GM23338 (cell line): ENCODE measurements around the gene DDX27. TPM values are rescaled to one million over a fixed set of nuclear protein-coding genes. Genes with fewer than 3 reads are reported as not detected.

Experiments
- ATAC-seq: fragments of 200-7000 bp; cut with Tn5 transposase; 3 replicates; pipeline ENCODE4 v1.9.1; 2020
- DNase-seq: peaks from one replicate; pipeline ENCODE4 v3.0.0-alpha.2; 2015; ENCODE audit warnings: low spot score
- H2AFZ ChIP-seq: fragments of 200-600 bp; sonication (generic); 2 replicates; pipeline ENCODE4 v1.8.0; 2016; ENCODE audit warnings: antibody characterized with exemption, mild to moderate bottlenecking, moderate library complexity
- H3F3A ChIP-seq: fragments of 200-600 bp; sonication (generic); replicated peaks from 2 replicates; pipeline ENCODE4 v1.8.0; 2017; ENCODE audit warnings: antibody characterized with exemption, mixed run types, low read depth
- H3K27ac ChIP-seq: fragments of 200-600 bp; sonication (generic); 2 replicates; pipeline ENCODE4 v1.6.1; 2016; ENCODE audit warnings: low read depth
- H3K27me3 ChIP-seq: fragments of 200-600 bp; sonication (generic); 2 replicates; pipeline ENCODE4 v1.8.0; 2016; ENCODE audit warnings: mild to moderate bottlenecking, mixed run types, moderate library complexity; ENCODE audit not compliant: insufficient read depth
- H3K36me3 ChIP-seq: fragments of 200-600 bp; sonication (generic); 2 replicates; pipeline ENCODE4 v1.8.0; 2016; ENCODE audit warnings: mild to moderate bottlenecking; ENCODE audit not compliant: insufficient read depth
- H3K4me1 ChIP-seq: fragments of 200-600 bp; sonication (generic); 2 replicates; pipeline ENCODE4 v1.8.0; 2016; ENCODE audit warnings: mild to moderate bottlenecking, moderate library complexity; ENCODE audit not compliant: insufficient read depth
- H3K4me2 ChIP-seq: fragments of 200-600 bp; sonication (generic); 2 replicates; pipeline ENCODE4 v1.7.1; 2017; ENCODE audit warnings: mixed run types
- H3K4me3 ChIP-seq: fragments of 200-600 bp; sonication (generic); 2 replicates; pipeline ENCODE4 v1.6.1; 2016; ENCODE audit warnings: mixed run types
- H3K79me2 ChIP-seq: fragments of 200-600 bp; sonication (generic); replicated peaks from 2 replicates; pipeline ENCODE4 v1.8.0; 2017; ENCODE audit warnings: mild to moderate bottlenecking; ENCODE audit not compliant: insufficient read depth
- H3K9me2 ChIP-seq: fragments of 200-600 bp; sonication (generic); 2 replicates; pipeline ENCODE4 v1.8.0; 2017; ENCODE audit not compliant: insufficient read depth
- H4K20me1 ChIP-seq: fragments of 200-600 bp; sonication (generic); replicated peaks from 2 replicates; pipeline ENCODE4 v1.8.0; 2017; ENCODE audit warnings: mild to moderate bottlenecking; ENCODE audit not compliant: insufficient read depth
- H3K27ac Mint-ChIP-seq: 2 replicates; pipeline ENCODE4 v1.8.0; 2020; ENCODE audit warnings: inconsistent platforms, mild to moderate bottlenecking, moderate library complexity, mixed read lengths
- H3K27me3 Mint-ChIP-seq: 3 replicates; pipeline ENCODE4 v1.8.0; 2022; ENCODE audit warnings: low read depth, mild to moderate bottlenecking, moderate library complexity, mixed read lengths, inconsistent platforms; ENCODE audit not compliant: insufficient read depth, poor library complexity
- H3K36me3 Mint-ChIP-seq: 3 replicates; pipeline ENCODE4 v1.8.0; 2021; ENCODE audit warnings: low read depth, mild to moderate bottlenecking, inconsistent platforms, moderate library complexity, mixed read lengths
- H3K4me1 Mint-ChIP-seq: 3 replicates; pipeline ENCODE4 v1.8.0; 2020; ENCODE audit warnings: mild to moderate bottlenecking, inconsistent platforms, mixed read lengths
- H3K4me3 Mint-ChIP-seq: 3 replicates; pipeline ENCODE4 v1.8.0; 2021; ENCODE audit warnings: moderate library complexity, mild to moderate bottlenecking, inconsistent platforms, mixed read lengths
- H3K9me3 Mint-ChIP-seq: 3 replicates; pipeline ENCODE4 v1.8.0; 2020; ENCODE audit warnings: moderate library complexity, mild to moderate bottlenecking, inconsistent platforms, mixed read lengths
- CREB1 ChIP-seq: fragments of 250-450 bp; sonication (Bioruptor Pico); IDR thresholded peaks from 2 replicates; pipeline ENCODE4 v1.5.0; 2020; ENCODE audit warnings: low read depth, mild to moderate bottlenecking, moderate library complexity
- CTCF ChIP-seq, 2 experiments: fragments of 200-600 bp in 1 of 2; sonication (generic) in 1 of 2; conservative IDR thresholded peaks; 2 replicates each; pipeline versions ENCODE4 v1.5.1 to v1.6.1; 2016 to 2017; ENCODE audit warnings: antibody characterized with exemption in 2 of 2, low read depth in 2 of 2, mild to moderate bottlenecking in 2 of 2, moderate library complexity in 1 of 2
- ETS1 ChIP-seq: IDR thresholded peaks from 2 replicates; pipeline ENCODE4 v1.6.1; 2016; ENCODE audit warnings: antibody characterized with exemption
- JUNB ChIP-seq: IDR thresholded peaks from one replicate; pipeline ENCODE4 v1.6.1; 2016; ENCODE audit warnings: antibody characterized with exemption; ENCODE audit not compliant: unreplicated experiment
- POLR2AphosphoS5 ChIP-seq: IDR thresholded peaks from 2 replicates; pipeline ENCODE4 v1.6.1; 2016; ENCODE audit warnings: antibody characterized with exemption, low read depth
- polyA plus RNA-seq: library from polyadenylated mRNA; unstranded; fragments of >200 nt; fragmentation: Nextera tagmentation; extraction: Ambion mirVana; gene quantifications from 2 replicates; pipeline ENCODE4 v1.2.1, GENCODE V29; 2016
- total RNA-seq: library from RNA; depleted of rRNA; stranded (reverse); fragments of >200 nt; shearing (Covaris generic); gene quantifications from 2 replicates; pipeline ENCODE4 v1.2.3, GENCODE V29; 2014

The DDX27 gene
- total and polyA plus RNA-seq, 2 experiments from 2014 or later: 53.3 to 81.3 TPM

GRCh38 chr20:49170714-49171113, 48.5 kb upstream of the DDX27 start:
- H3K27me3 ChIP-seq: no peaks in the 10 kb centered on the region
- Mint-ChIP-seq H3K27ac (no peak overlapping the region), H3K27me3 (no peaks in the 10 kb centered on the region), H3K4me1 (peaks cover 9% of the 10 kb centered on the region; the same call in 2 of the 3 replicates), H3K9me3 (no peaks in the 10 kb centered on the region), H3K36me3 (peaks cover 23% of the 10 kb centered on the region; the same call in 2 of the 3 replicates), H3K4me3 (no peak overlapping the region)
- TF ChIP-seq JUNB (no peak), ETS1 (no peak), CTCF (conservative IDR thresholded peaks at IDR 0.05; ENCODE audit: low read depth in 2 of 2) (no peak), CREB1 (CRISPR knock-in tag) (no peak)
- no peak overlapping the region for H2AFZ ChIP-seq
- DNase-seq: no peak
- H3K4me3 ChIP-seq: no peak overlapping the region
- H4K20me1 ChIP-seq: peaks cover 55% of the 10 kb centered on the region
- peaks cover 99% of the 10 kb centered on the region for H3K79me2 ChIP-seq
- 0 out of 2 replicates have a peak, but pooled peaks cover 4% of the 10 kb centered on the region for H3K4me1 ChIP-seq
- no peaks in the 10 kb centered on the region for H3K9me2 ChIP-seq
- H3K36me3 ChIP-seq: 0 out of 2 replicates have a peak, but pooled peaks cover 5% of the 10 kb centered on the region
- H3F3A ChIP-seq: no peaks in the 10 kb centered on the region
- H3K27ac ChIP-seq: no peak overlapping the region
- no peak overlapping the region for H3K4me2 ChIP-seq
- no peak for ATAC-seq

GRCh38 chr20:49171909-49172308, 47.3 kb upstream of the DDX27 start:
- Histone ChIP-seq H3K27me3 (no peaks in the 10 kb centered on the region), H3K79me2 (peaks cover 99% of the 10 kb centered on the region), H3K9me2 (no peaks in the 10 kb centered on the region), H3K4me1 (0 out of 2 replicates have a peak, but pooled peaks cover 4% of the 10 kb centered on the region), H3K4me2 (no peak overlapping the region), H3K27ac (no peak overlapping the region), H3K4me3 (no peak overlapping the region), H2AFZ (no peak overlapping the region), H3K36me3 (0 out of 2 replicates have a peak, but pooled peaks cover 5% of the 10 kb centered on the region), H4K20me1 (peaks cover 56% of the 10 kb centered on the region), H3F3A (no peaks in the 10 kb centered on the region)
- H3K27ac Mint-ChIP-seq: no peak overlapping the region
- H3K36me3 Mint-ChIP-seq: peaks cover 28% of the 10 kb centered on the region; the same call in 2 of the 3 replicates
- TF ChIP-seq POLR2AphosphoS5: no peak
- no peak for TF ChIP-seq CTCF (conservative IDR thresholded peaks at IDR 0.05; ENCODE audit: low read depth in 2 of 2)
- no peak for TF ChIP-seq JUNB
- DNase-seq (no peak), ATAC-seq (no peak)
- H3K4me3 Mint-ChIP-seq: no peak overlapping the region
- no peaks in the 10 kb centered on the region for H3K9me3 Mint-ChIP-seq
- H3K4me1 Mint-ChIP-seq: peaks cover 9% of the 10 kb centered on the region; the same call in 2 of the 3 replicates
- no peaks in the 10 kb centered on the region for H3K27me3 Mint-ChIP-seq
